ENCODE results near the gene ANKRD63. TPM values are rescaled to one million over a fixed set of nuclear protein-coding genes. Genes with fewer than 3 reads are reported as not detected.

The ANKRD63 gene
- total RNA-seq, result not detected

GRCh38 chr15:40282869-40283614 is at the start of gene ANKRD63:
TSS of gene ANKRD63 (minus strand) at chr15:40283064. CDS start at chr15:40282586, 478 bp downstream.
- Mint-ChIP-seq H3K36me3 (no peaks in the 10 kb centered on the region), H3K27me3 (peaks cover 40% of the 10 kb centered on the region), H3K9me3 (no peaks in the 10 kb centered on the region), H3K4me1 (peaks cover 8% of the 10 kb centered on the region), H3K4me3 (peak within 1 kb of the TSS; percentile 63), H3K27ac (no peak within 1 kb of the TSS)
- peak; percentile 53 for DNase-seq

DNA sequence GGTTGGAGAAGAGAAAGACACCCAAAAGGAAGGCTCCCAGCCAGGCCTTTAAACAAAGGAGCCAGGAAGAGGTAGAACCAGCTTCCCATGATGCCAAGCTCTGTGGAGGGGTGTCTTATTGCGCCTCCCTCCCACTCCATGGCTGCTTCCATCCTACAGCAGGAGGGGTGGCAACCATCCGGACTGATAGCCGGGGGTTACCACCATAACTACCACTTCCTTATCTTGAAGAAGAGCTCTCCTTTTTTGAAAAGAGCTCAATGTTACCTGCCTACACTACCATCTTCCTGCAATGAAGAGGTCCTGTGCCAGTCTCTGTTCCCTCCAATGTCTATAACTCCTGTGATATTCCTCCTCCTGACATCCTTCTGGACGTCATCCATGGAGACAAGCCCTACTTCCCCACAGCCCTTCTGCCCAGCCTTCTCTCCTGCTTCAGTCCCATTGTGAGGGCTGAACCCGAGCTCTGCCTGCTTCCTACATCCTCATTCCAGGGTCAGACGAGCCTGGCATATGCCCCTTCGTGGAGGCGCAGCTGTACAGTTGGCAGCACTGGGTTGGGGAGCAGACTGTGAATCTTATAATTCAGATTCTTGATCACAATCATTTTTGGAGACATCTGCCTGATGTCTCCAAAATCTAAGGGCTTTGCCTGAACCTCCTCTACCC is 49.4 kb upstream of the ANKRD63 start:
- no peak overlapping the region for H3K4me3 Mint-ChIP-seq
- H3K4me1 Mint-ChIP-seq, result peaks cover 12% of the 10 kb centered on the region
- H3K27me3 Mint-ChIP-seq, result no peaks in the 10 kb centered on the region
- H3K36me3 Mint-ChIP-seq, result peaks cover 3% of the 10 kb centered on the region
- no peaks in the 10 kb centered on the region for H3K9me3 Mint-ChIP-seq
- H3K27ac Mint-ChIP-seq, result no peak overlapping the region
- no peak for DNase-seq

GRCh38 chr15:40331637-40332036 is 48.8 kb upstream of the ANKRD63 start:
- Mint-ChIP-seq H3K9me3 (no peaks in the 10 kb centered on the region), H3K4me1 (peaks cover 15% of the 10 kb centered on the region), H3K27ac (no peak overlapping the region), H3K36me3 (peaks cover 3% of the 10 kb centered on the region), H3K27me3 (no peaks in the 10 kb centered on the region), H3K4me3 (no peak overlapping the region)
- DNase-seq, result no peak

GRCh38 chr15:40331026-40331425 is 48.2 kb upstream of the ANKRD63 start:
- H3K4me1 Mint-ChIP-seq, result peaks cover 15% of the 10 kb centered on the region
- H3K4me3 Mint-ChIP-seq, result no peak overlapping the region
- H3K36me3 Mint-ChIP-seq, result peaks cover 3% of the 10 kb centered on the region
- DNase-seq, result no peak
- no peaks in the 10 kb centered on the region for H3K9me3 Mint-ChIP-seq
- H3K27me3 Mint-ChIP-seq, result no peaks in the 10 kb centered on the region
- H3K27ac Mint-ChIP-seq, result no peak overlapping the region

DNA sequence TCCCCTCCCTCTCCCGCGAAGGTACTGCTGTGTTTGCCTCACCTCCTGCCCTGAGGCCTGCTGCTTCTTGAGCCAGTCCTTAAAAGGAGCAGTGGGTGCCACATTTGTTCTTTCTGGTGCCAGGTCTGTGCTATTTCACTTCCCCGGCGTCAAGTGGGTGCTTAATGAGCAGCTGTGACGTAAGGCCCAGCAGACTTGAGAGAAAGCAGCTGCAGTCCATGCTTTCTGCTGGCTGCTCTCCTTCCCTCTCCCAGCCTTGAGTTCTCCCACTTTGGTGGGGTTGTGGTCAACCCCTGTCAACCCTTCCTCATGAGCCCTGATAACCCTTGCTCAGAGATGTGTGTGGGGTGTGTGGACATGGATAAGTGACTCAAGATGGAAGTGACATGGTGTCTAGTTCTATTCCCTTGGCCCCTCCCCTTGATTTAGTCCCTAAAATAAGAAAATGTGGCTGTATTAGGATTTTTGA is 47.5 kb upstream of the ANKRD63 start:
- H3K9me3 Mint-ChIP-seq, result no peaks in the 10 kb centered on the region
- no peak for DNase-seq
- H3K27ac Mint-ChIP-seq, result no peak overlapping the region

GRCh38 chr15:40329804-40330203 is 46.9 kb upstream of the ANKRD63 start:
- no peaks in the 10 kb centered on the region for H3K27me3 Mint-ChIP-seq
- H3K9me3 Mint-ChIP-seq, result no peaks in the 10 kb centered on the region
- no peak for DNase-seq
- peaks cover 12% of the 10 kb centered on the region for H3K36me3 Mint-ChIP-seq
- peaks cover 26% of the 10 kb centered on the region for H3K4me1 Mint-ChIP-seq
- H3K27ac Mint-ChIP-seq, result no peak overlapping the region
- no peak overlapping the region for H3K4me3 Mint-ChIP-seq

More for the DNA sequence above, 47.5 kb upstream of the ANKRD63 start:
- H3K4me1 Mint-ChIP-seq, result peaks cover 21% of the 10 kb centered on the region
- H3K36me3 Mint-ChIP-seq, result peaks cover 8% of the 10 kb centered on the region
- no peak overlapping the region for H3K4me3 Mint-ChIP-seq
- H3K27me3 Mint-ChIP-seq, result no peaks in the 10 kb centered on the region

GRCh38 chr15:40328751-40329150 is 45.9 kb upstream of the ANKRD63 start:
- Mint-ChIP-seq H3K36me3 (peaks cover 12% of the 10 kb centered on the region), H3K4me1 (peaks cover 22% of the 10 kb centered on the region), H3K9me3 (no peaks in the 10 kb centered on the region), H3K4me3 (no peak overlapping the region), H3K27ac (no peak overlapping the region), H3K27me3 (no peaks in the 10 kb centered on the region)
- DNase-seq, result no peak

GRCh38 chr15:40328176-40328575 is 45.3 kb upstream of the ANKRD63 start:
- DNase-seq, result no peak
- Mint-ChIP-seq H3K9me3 (no peaks in the 10 kb centered on the region), H3K4me3 (no peak overlapping the region), H3K36me3 (peaks cover 12% of the 10 kb centered on the region), H3K27me3 (no peaks in the 10 kb centered on the region), H3K4me1 (peaks cover 21% of the 10 kb centered on the region), H3K27ac (no peak overlapping the region)

- H3K36me3 Mint-ChIP-seq, result peaks cover 12% of the 10 kb centered on the region
- DNase-seq, result no peak
- H3K27ac Mint-ChIP-seq, result no peak overlapping the region
- H3K4me1 Mint-ChIP-seq, result peaks cover 24% of the 10 kb centered on the region
- H3K27me3 Mint-ChIP-seq, result no peaks in the 10 kb centered on the region
- no peaks in the 10 kb centered on the region for H3K9me3 Mint-ChIP-seq
- no peak overlapping the region for H3K4me3 Mint-ChIP-seq
These were observed 44.6 kb upstream of the ANKRD63 start for GRCh38 chr15:40327457-40327856.

DNA sequence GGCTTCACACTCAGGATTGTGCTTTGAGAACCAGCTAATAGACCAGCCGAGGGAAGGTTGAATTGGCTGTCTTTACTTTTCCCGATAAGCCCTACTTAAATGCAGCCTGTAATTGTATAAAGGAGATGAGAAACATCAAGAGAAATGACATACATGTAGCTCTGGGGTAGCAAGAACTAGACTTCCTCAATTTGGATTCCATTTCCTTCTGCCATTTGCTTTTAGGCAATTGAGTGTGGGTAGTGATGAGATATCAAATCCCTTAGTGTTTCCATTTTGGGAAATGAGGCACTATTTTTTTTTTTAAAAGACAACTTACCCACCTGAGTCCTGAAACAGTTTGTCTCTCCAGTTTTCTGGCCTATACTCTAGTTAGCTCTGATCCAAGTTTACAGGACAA is 42.8 kb upstream of the ANKRD63 start:
- H3K4me1 Mint-ChIP-seq, result peaks cover 28% of the 10 kb centered on the region
- no peak overlapping the region for H3K27ac Mint-ChIP-seq
- no peak overlapping the region for H3K4me3 Mint-ChIP-seq
- no peak for DNase-seq
- no peaks in the 10 kb centered on the region for H3K9me3 Mint-ChIP-seq
- peaks cover 12% of the 10 kb centered on the region for H3K36me3 Mint-ChIP-seq
- no peaks in the 10 kb centered on the region for H3K27me3 Mint-ChIP-seq

GRCh38 chr15:40325188-40325587 is 42.3 kb upstream of the ANKRD63 start:
- H3K27ac Mint-ChIP-seq, result no peak overlapping the region

GRCh38 chr15:40323953-40324937 is 41.4 kb upstream of the ANKRD63 start:
- peaks cover 12% of the 10 kb centered on the region for H3K36me3 Mint-ChIP-seq
- H3K27me3 Mint-ChIP-seq, result no peaks in the 10 kb centered on the region
- no peak overlapping the region for H3K27ac Mint-ChIP-seq
- peaks cover 28% of the 10 kb centered on the region for H3K4me1 Mint-ChIP-seq
- DNase-seq, result peak; percentile 43
- no peaks in the 10 kb centered on the region for H3K9me3 Mint-ChIP-seq
- peak overlapping the region; percentile 71 for H3K4me3 Mint-ChIP-seq

More at GRCh38 chr15:40325188-40325587, 42.3 kb upstream of the ANKRD63 start:
- no peaks in the 10 kb centered on the region for H3K27me3 Mint-ChIP-seq
- H3K36me3 Mint-ChIP-seq, result peaks cover 12% of the 10 kb centered on the region
- H3K4me3 Mint-ChIP-seq, result peak overlapping the region; percentile 71
- no peaks in the 10 kb centered on the region for H3K9me3 Mint-ChIP-seq
- H3K4me1 Mint-ChIP-seq, result peaks cover 28% of the 10 kb centered on the region
- no peak for DNase-seq

- Mint-ChIP-seq H3K4me1 (peaks cover 28% of the 10 kb centered on the region), H3K27me3 (no peaks in the 10 kb centered on the region), H3K4me3 (peak within 1 kb of the TSS; percentile 71), H3K9me3 (no peaks in the 10 kb centered on the region), H3K36me3 (peaks cover 9% of the 10 kb centered on the region), H3K27ac (no peak within 1 kb of the TSS)
- DNase-seq, result peak; percentile 95
These were observed 40.5 kb upstream of the ANKRD63 start, which contains the start of gene INAFM2 for GRCh38 chr15:40323239-40323952. TSS of gene INAFM2 (plus strand) at chr15:40323692. CDS start at chr15:40324056, 364 bp downstream.

DNA sequence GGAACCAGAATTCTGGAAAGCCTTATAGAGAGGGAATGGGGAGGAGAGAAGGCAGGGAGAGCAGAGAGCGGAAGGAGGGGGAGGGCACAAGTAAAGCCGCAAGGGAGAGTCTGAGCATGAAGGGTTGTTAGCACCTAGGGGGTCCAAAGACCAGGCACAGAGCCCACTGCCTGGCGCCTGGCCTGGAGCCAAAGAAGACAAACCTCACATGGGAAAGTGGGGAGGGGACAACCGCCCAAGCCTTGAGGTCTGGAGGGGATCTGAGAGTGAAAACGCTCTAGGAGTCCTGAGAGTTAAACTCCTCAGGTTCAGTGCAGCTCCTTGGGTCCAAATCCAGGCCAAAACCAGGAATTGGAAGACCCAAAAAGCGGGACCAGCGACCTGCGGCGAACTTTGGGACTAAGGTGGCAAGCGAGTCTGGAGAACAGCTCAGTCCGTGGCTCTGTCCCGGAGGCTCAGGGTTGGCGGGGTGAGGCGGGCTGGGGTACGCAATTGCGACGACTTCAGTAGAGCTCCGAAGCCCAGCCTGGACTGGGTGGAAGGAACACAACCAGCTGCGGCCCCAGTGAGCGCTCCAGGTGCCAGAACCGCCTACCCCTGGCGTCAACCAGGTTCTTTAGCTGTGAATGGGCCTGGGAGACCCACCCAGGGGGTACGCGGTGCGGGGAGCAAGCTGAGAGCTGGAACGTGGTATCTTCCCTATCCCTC is 39.8 kb upstream of the ANKRD63 start:
- Mint-ChIP-seq H3K9me3 (no peaks in the 10 kb centered on the region), H3K27me3 (no peaks in the 10 kb centered on the region), H3K4me3 (peak overlapping the region; percentile 69), H3K4me1 (peaks cover 28% of the 10 kb centered on the region), H3K27ac (no peak overlapping the region), H3K36me3 (peaks cover 9% of the 10 kb centered on the region)
- no peak for DNase-seq

All from activated naive CD8-positive, alpha-beta T cell treated with anti-CD3 and anti-CD28 coated beads for 36 hours (primary cell).